ENCODE data around the gene PIP5K1C.

Gene PIP5K1C

GRCh38 chr19:3607303-3608078, 92.8 kb downstream of the PIP5K1C start:
- DNase-seq: no peak

- peak; percentile 71 for DNase-seq
Observed at GRCh38 chr19:3606690-3607289, 93.5 kb downstream of the PIP5K1C start, which contains the start of gene TBXA2R. TSS of gene TBXA2R (minus strand) at chr19:3606875. CDS start at chr19:3600634, 6,241 bp downstream.

GRCh38 chr19:3606174-3606689, 94.0 kb downstream of the PIP5K1C start:
- peak; percentile 15 for DNase-seq

- no peak for DNase-seq
Observed at GRCh38 chr19:3605770-3606169, 94.5 kb downstream of the PIP5K1C start.

GRCh38 chr19:3605361-3605760, 94.9 kb downstream of the PIP5K1C start:
- no peak for DNase-seq

- DNase-seq: peak; percentile 22
Observed at GRCh38 chr19:3604987-3605343, 95.3 kb downstream of the PIP5K1C start.

- no peak for DNase-seq
Observed at GRCh38 chr19:3604227-3604986, 95.9 kb downstream of the PIP5K1C start.

- no peak for DNase-seq
Observed at GRCh38 chr19:3603121-3603811, 97.0 kb downstream of the PIP5K1C start.

GRCh38 chr19:3601021-3601420, 99.2 kb downstream of the PIP5K1C start:
- DNase-seq: no peak

GRCh38 chr19:3599776-3600187, 100.5 kb downstream of the PIP5K1C start:
- no peak for DNase-seq

GRCh38 chr19:3595521-3596061, 104.7 kb downstream of the PIP5K1C start:
- DNase-seq: no peak

GRCh38 chr19:3593156-3593555, 107.1 kb downstream of the PIP5K1C start:
- DNase-seq: no peak

- no peak for DNase-seq
Observed at GRCh38 chr19:3591876-3592613, 108.2 kb downstream of the PIP5K1C start.

GRCh38 chr19:3590991-3591659, 109.1 kb downstream of the PIP5K1C start:
- no peak for DNase-seq

- DNase-seq: no peak
Observed at GRCh38 chr19:3589949-3590348, 110.3 kb downstream of the PIP5K1C start.

- DNase-seq: no peak
Observed at GRCh38 chr19:3589439-3589838, 110.8 kb downstream of the PIP5K1C start.

GRCh38 chr19:3586707-3587346, 113.4 kb downstream of the PIP5K1C start:
- DNase-seq: no peak

GRCh38 chr19:3586127-3586626, 114.1 kb downstream of the PIP5K1C start:
- DNase-seq: peak; percentile 49

GRCh38 chr19:3585301-3586126, 114.8 kb downstream of the PIP5K1C start, which contains the start of gene GIPC3:
TSS of gene GIPC3 (plus strand) at chr19:3585478. CDS start at chr19:3585598, 120 bp downstream.
- no peak for DNase-seq
